GM18520 (cell line): ENCODE measurements around the gene CEP131.

Source experiments
- ATAC-seq: cut with Tn5 transposase; IDR thresholded peaks from one replicate; pipeline ENCODE4 v1.9.1; 2021; ENCODE audit not compliant: unreplicated experiment

CEP131 gene

GRCh38 chr17:81222906-81223761 lies at the start of gene CEP131:
Gene CEP131, minus strand, starts transcription at chr17:81222965. Its CDS starts 2,909 bp downstream, at chr17:81220056.
- ATAC-seq = peak; percentile 97

GRCh38 chr17:81271226-81271625 lies 48.5 kb upstream of the CEP131 start:
- no peak for ATAC-seq

GRCh38 chr17:81270279-81270678 lies 47.5 kb upstream of the CEP131 start:
- ATAC-seq = no peak

- no peak for ATAC-seq
These were observed 44.8 kb upstream of the CEP131 start for GRCh38 chr17:81267390-81268067.

- no peak for ATAC-seq
These were observed 42.8 kb upstream of the CEP131 start for GRCh38 chr17:81265576-81265975.

GRCh38 chr17:81264640-81265039 lies 41.9 kb upstream of the CEP131 start:
- no peak for ATAC-seq

GRCh38 chr17:81263371-81264181 lies 40.8 kb upstream of the CEP131 start:
- no peak for ATAC-seq

GRCh38 chr17:81261582-81262336 lies 39.0 kb upstream of the CEP131 start:
- ATAC-seq = no peak

- no peak for ATAC-seq
These were observed 38.3 kb upstream of the CEP131 start for GRCh38 chr17:81261096-81261495.

- no peak for ATAC-seq
These were observed 37.9 kb upstream of the CEP131 start for GRCh38 chr17:81260641-81261040.

- ATAC-seq = no peak
These were observed 37.4 kb upstream of the CEP131 start for GRCh38 chr17:81260171-81260570.

GRCh38 chr17:81259058-81259605 lies 36.4 kb upstream of the CEP131 start:
- ATAC-seq = no peak

GRCh38 chr17:81258292-81258691 lies 35.5 kb upstream of the CEP131 start:
- ATAC-seq = no peak

GRCh38 chr17:81257533-81257932 lies 34.8 kb upstream of the CEP131 start:
- ATAC-seq = no peak

GRCh38 chr17:81256616-81257015 lies 33.9 kb upstream of the CEP131 start:
- no peak for ATAC-seq

GRCh38 chr17:81254955-81255717 lies 32.4 kb upstream of the CEP131 start:
- ATAC-seq = no peak

- no peak for ATAC-seq
These were observed 30.8 kb upstream of the CEP131 start for GRCh38 chr17:81253358-81254131.

- no peak for ATAC-seq
These were observed 30.2 kb upstream of the CEP131 start for GRCh38 chr17:81252987-81253329.
